AML-193 (cell line): ENCODE results near the gene TACR2.
A peak's percentile ranks its signal among the peaks of the same experiment; 100 is the strongest.

Experiments used
- DNase-seq, 2 experiments: peaks; one replicate each; lab custom pipeline; 2025; lab: John Stamatoyannopoulos, UW

The TACR2 gene

GRCh38 chr10:69419096-69419743 is 2.5 kb upstream of the TACR2 start:
- DNase-seq, result no peak

GRCh38 chr10:69418052-69418752 is 1.5 kb upstream of the TACR2 start:
- no peak for DNase-seq

GRCh38 chr10:69417542-69417941 is 824 bp upstream of the TACR2 start:
- no peak for DNase-seq

GRCh38 chr10:69415951-69416350 is 767 bp downstream of the TACR2 start:
- DNase-seq, result no peak

GRCh38 chr10:69415049-69415448 is 1.7 kb downstream of the TACR2 start:
- DNase-seq, result no peak

- no peak for DNase-seq
Observed at GRCh38 chr10:69414036-69415018, 2.4 kb downstream of the TACR2 start.

GRCh38 chr10:69413221-69413865 is 3.4 kb downstream of the TACR2 start:
- peak in 1 of 2 experiments; percentile 16 for DNase-seq

- no peak for DNase-seq
Observed at GRCh38 chr10:69412232-69412790, 4.4 kb downstream of the TACR2 start.

- no peak for DNase-seq
Observed at GRCh38 chr10:69411476-69411875, 5.2 kb downstream of the TACR2 start.

- no peak for DNase-seq
Observed at GRCh38 chr10:69410487-69410886, 6.2 kb downstream of the TACR2 start.

- DNase-seq, result no peak
Observed at GRCh38 chr10:69409968-69410367, 6.8 kb downstream of the TACR2 start.

GRCh38 chr10:69409176-69409495 is 7.6 kb downstream of the TACR2 start:
- no peak for DNase-seq

GRCh38 chr10:69408318-69409175 is 8.2 kb downstream of the TACR2 start:
- DNase-seq, result peak; percentile 79 to 81

- DNase-seq, result peak in 1 of 2 experiments; percentile 27
Observed at GRCh38 chr10:69407621-69408301, 9.0 kb downstream of the TACR2 start.

- no peak for DNase-seq
Observed at GRCh38 chr10:69406816-69407580, 9.7 kb downstream of the TACR2 start.

GRCh38 chr10:69406302-69406811 is 10.4 kb downstream of the TACR2 start:
- no peak for DNase-seq

GRCh38 chr10:69405221-69405620 is 11.5 kb downstream of the TACR2 start:
- DNase-seq, result no peak

GRCh38 chr10:69404786-69405185 is 11.9 kb downstream of the TACR2 start:
- DNase-seq, result no peak

- DNase-seq, result no peak
Observed at GRCh38 chr10:69403519-69403918, 13.2 kb downstream of the TACR2 start.
